K562 (cell line): Measurements from ENCODE around the gene ALOXE3. TPM values are rescaled to one million over a fixed set of nuclear protein-coding genes. Genes with fewer than 3 reads are reported as not detected.

Source experiments
- ATAC-seq: fragments of 200-7000 bp; cut with Tn5 transposase; 3 replicates; pipeline ENCODE4 v1.9.1; 2020; ENCODE audit warnings: moderate library complexity
- BruUV-seq: library from RNA; stranded (reverse); fragments of 400-500 nt; replicated peaks from 2 replicates; lab custom pipeline; 2021; lab: Mats Ljungman, UMichigan
- CTCF ChIA-PET: fragments of 300-600 bp; formaldehyde crosslinking; extraction: SDS; loops from one replicate; lab custom pipeline; 2021; ENCODE audit warnings: low intra/inter-chr PET ratio; lab: Yijun Ruan, JAX
- POLR2A ChIA-PET: fragments of 300-600, 350-650 bp; sonication (Branson Sonifier 250); formaldehyde crosslinking; extraction: SDS; loops from one replicate; lab custom pipeline; 2021; ENCODE audit warnings: antibody characterized with exemption, inconsistent platforms; lab: Yijun Ruan, JAX
- DNase-seq, 4 experiments: peaks; one replicate each; pipeline versions ENCODE4 v3.0.0 to v3.0.0-alpha.2; 2011 to 2018; ENCODE audit warnings: low spot score in 3 of 4, mixed read lengths in 3 of 4; ENCODE audit errors: extremely low read depth in 1 of 4
- FAIRE-seq: peaks from 2 replicates; lab custom pipeline; 2011; peaks lifted over from hg19 to GRCh38; lab: Jason Lieb, UNC
- H2AFZ ChIP-seq: 2 replicates; pipeline ENCODE4 v1.6.0; 2011; ENCODE audit warnings: low read depth, low read length, control low read depth, inconsistent platforms
- H3K27ac ChIP-seq: fragments of 200-600 bp; 3 replicates; pipeline ENCODE4 v1.8.0; 2011; ENCODE audit warnings: low read depth, mild to moderate bottlenecking, control low read depth, inconsistent platforms, low read length, moderate library complexity, mixed read lengths; ENCODE audit errors: extremely low read depth
- H3K27me3 ChIP-seq, 2 experiments: fragments of 300-600 bp in 1 of 2; 2 replicates in 1 of 2; 3 replicates in 1 of 2; pipeline versions ENCODE4 v1.6.0 to v1.8.0; 2011; ENCODE audit warnings: inconsistent platforms in 2 of 2, low read length in 2 of 2, mild to moderate bottlenecking in 1 of 2, mixed read lengths in 1 of 2, moderate library complexity in 1 of 2; ENCODE audit not compliant: control insufficient read depth in 2 of 2, insufficient read depth in 2 of 2
- H3K36me3 ChIP-seq: fragments of 300-600 bp; 3 replicates; pipeline ENCODE4 v1.8.0; 2011; ENCODE audit warnings: mild to moderate bottlenecking, low read length, inconsistent platforms; ENCODE audit not compliant: control insufficient read depth, insufficient read depth
- H3K4me1 ChIP-seq, 2 experiments: fragments of 200-600 bp in 1 of 2; replicated peaks in 1 of 2; 2 replicates in 1 of 2; 3 replicates in 1 of 2; pipeline versions ENCODE4 v1.5.1 to v1.8.0; 2011; ENCODE audit warnings: inconsistent platforms in 2 of 2, low read length in 2 of 2, mild to moderate bottlenecking in 1 of 2, mixed read lengths in 1 of 2, moderate library complexity in 1 of 2; ENCODE audit not compliant: control insufficient read depth in 2 of 2, insufficient read depth in 2 of 2
- H3K4me2 ChIP-seq: 2 replicates; pipeline ENCODE4 v1.6.1; 2011; ENCODE audit warnings: low read length, control low read depth, inconsistent platforms, mixed read lengths; ENCODE audit not compliant: insufficient read depth
- H3K4me3 ChIP-seq: fragments of 200-600 bp; sonication (generic), shearing (Covaris generic); 2 replicates; pipeline ENCODE4 v1.5.1; 2016; ENCODE audit warnings: control low read depth, inconsistent platforms
- H3K79me2 ChIP-seq: fragments of 200-600 bp; 3 replicates; pipeline ENCODE4 v1.8.0; 2011; ENCODE audit warnings: low read length, inconsistent platforms; ENCODE audit not compliant: control insufficient read depth, insufficient read depth
- H3K9ac ChIP-seq, 2 experiments: 2 replicates each; pipeline versions ENCODE4 v1.6.0 to v1.6.1; 2011; ENCODE audit warnings: low read depth in 2 of 2, low read length in 2 of 2, control low read depth in 1 of 2, inconsistent platforms in 1 of 2, mild to moderate bottlenecking in 1 of 2, mixed read lengths in 1 of 2; ENCODE audit not compliant: insufficient read depth in 1 of 2
- H3K9me1 ChIP-seq: one replicate; pipeline ENCODE4 v1.6.0; 2011; ENCODE audit warnings: inconsistent platforms, mild to moderate bottlenecking, low read length, moderate library complexity; ENCODE audit not compliant: control insufficient read depth, insufficient read depth
- H3K9me3 ChIP-seq: replicated peaks from 2 replicates; pipeline ENCODE4 v1.5.1; 2011; ENCODE audit warnings: low read depth, low read length, inconsistent platforms; ENCODE audit not compliant: control insufficient read depth, insufficient read depth
- H4K20me1 ChIP-seq: replicated peaks from 2 replicates; pipeline ENCODE4 v1.6.1; 2011; ENCODE audit warnings: low read length, inconsistent platforms, mixed read lengths; ENCODE audit not compliant: control insufficient read depth, insufficient read depth
- POLR2H ChIP-seq: IDR thresholded peaks from 2 replicates; pipeline ENCODE4 v1.6.1; 2016; ENCODE audit warnings: missing genetic modification characterization, low read depth, mild to moderate bottlenecking, control low read depth, missing compliant biosample characterization, moderate library complexity
- ZNF764 ChIP-seq: fragments of 250-450 bp; sonication (Bioruptor Pico); IDR thresholded peaks from 2 replicates; pipeline ENCODE4 v1.4.0; 2020; ENCODE audit warnings: low read depth, mild to moderate bottlenecking, moderate library complexity
- WGBS: fragments of 100-300 bp; shearing (Covaris generic); methylation state at CpG from one replicate; pipeline ENCODE4 v1.1.6; 2016; ENCODE audit warnings: low coverage, mixed read lengths; ENCODE audit not compliant: insufficient coverage; ENCODE audit errors: missing lambda C conversion rate; 5-methylcytosine and 5-hydroxymethylcytosine counted together
- in situ Hi-C: fragments of 300-500 bp; cut with MboI; formaldehyde crosslinking; loops from 4 replicates; pipeline ENCODE4 v1.15.0; 2018; ENCODE audit warnings: inconsistent platforms, mixed read lengths
- intact Hi-C: fragments of 100-400 bp; cut with micrococcal nuclease; formaldehyde crosslinking; loops from 2 replicates; pipeline ENCODE4 v1.14.2; 2022
- polyA plus RNA-seq, 8 experiments: library from polyadenylated mRNA; depleted of rRNA in 4 of 8; stranded (reverse) in 5 of 8; unstranded in 3 of 8; fragments of >200 nt; fragmentation: Nextera tagmentation in 2 of 8; fragmentation: Illumina TruSeq in 1 of 8; extraction: Ambion mirVana in 2 of 8; extraction: Trizol in 1 of 8; gene quantifications; 2 replicates each; pipeline versions ENCODE4 v1.2.1 to v1.2.3, GENCODE V29; 2011 to 2014; ENCODE audit warnings: inconsistent platforms in 1 of 8, missing spikeins in 1 of 8
- total RNA-seq, 7 experiments: library from RNA; depleted of rRNA in 6 of 7; stranded (reverse); fragments of >200 nt in 6 of 7; fragmentation: Illumina TruSeq in 2 of 7; extraction: Trizol in 2 of 7; gene quantifications; 2 replicates each; pipeline versions ENCODE4 v1.2.1 to v1.2.3, GENCODE V29; 2011 to 2021; ENCODE audit warnings: low replicate concordance in 1 of 7
- TF ChIP-seq, protein P1 (sequence below): sonication (generic); formaldehyde crosslinking; IDR thresholded peaks from 2 replicates; pipeline ENCODE4 v1.8.1; 2023; ENCODE audit warnings: mild to moderate bottlenecking, missing genetic modification reagents

Gene ALOXE3
- total and polyA plus RNA-seq, 9 of the 15 experiments (the other 6 are each of a cell fraction or from before 2014, with no cell fraction given) = 0.04 TPM; not detected in 8

DNA sequence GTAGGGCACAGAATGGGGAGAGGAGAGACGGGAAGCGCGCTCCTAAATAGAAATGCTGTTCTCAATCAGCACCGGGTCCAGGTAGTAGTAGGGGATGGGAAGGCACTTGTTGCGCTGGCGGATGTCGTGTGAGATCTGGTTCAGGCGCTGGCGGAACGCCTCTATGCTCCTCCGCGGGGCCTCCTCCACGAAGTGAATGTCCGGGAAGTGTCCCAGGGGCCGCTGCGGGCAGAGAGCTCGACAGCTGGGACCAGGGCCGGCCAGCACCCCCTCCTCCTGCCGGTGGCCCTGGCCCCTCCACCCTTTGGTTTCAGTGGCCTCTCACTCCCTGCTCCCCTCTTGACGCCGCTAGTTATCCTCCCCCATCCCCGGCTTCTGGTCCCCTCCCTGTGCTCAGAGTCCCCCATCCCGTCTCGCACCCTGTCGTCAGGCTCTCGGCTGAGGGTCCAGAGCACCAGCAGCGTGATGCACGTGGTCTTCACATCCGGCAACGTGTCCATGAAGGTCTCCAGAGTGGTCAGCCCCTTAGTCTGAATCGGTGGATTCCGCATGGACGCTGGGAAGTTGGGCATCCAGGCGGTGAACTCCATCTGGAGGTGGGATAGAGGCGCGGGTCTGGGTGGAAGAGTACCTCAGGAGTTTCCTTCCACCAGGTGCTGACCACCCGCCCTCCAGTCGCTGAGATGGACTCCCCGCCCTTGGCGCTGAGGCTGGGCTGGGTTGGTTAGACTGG, 45.4 kb downstream of the ALOXE3 start:
- H3K9ac ChIP-seq = peak overlapping the region in 1 of 2 experiments; percentile 58; a peak in 2 of 4 replicates
- DNase-seq = no peak
- in situ Hi-C loops = loop anchor here (25.0 kb wide), 2 partner anchors 714 to 914 kb away; partner anchors contain the start of gene MFSD6L
- TF ChIP-seq POLR2H (no peak), ZNF764 (CRISPR knock-in tag) (no peak)
- TF ChIP-seq, protein P1, sequence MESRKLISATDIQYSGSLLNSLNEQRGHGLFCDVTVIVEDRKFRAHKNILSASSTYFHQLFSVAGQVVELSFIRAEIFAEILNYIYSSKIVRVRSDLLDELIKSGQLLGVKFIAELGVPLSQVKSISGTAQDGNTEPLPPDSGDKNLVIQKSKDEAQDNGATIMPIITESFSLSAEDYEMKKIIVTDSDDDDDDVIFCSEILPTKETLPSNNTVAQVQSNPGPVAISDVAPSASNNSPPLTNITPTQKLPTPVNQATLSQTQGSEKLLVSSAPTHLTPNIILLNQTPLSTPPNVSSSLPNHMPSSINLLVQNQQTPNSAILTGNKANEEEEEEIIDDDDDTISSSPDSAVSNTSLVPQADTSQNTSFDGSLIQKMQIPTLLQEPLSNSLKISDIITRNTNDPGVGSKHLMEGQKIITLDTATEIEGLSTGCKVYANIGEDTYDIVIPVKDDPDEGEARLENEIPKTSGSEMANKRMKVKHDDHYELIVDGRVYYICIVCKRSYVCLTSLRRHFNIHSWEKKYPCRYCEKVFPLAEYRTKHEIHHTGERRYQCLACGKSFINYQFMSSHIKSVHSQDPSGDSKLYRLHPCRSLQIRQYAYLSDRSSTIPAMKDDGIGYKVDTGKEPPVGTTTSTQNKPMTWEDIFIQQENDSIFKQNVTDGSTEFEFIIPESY (CRISPR knock-in tag) = peak; percentile 38; the same call in 1 of the 2 replicates
- TF ChIP-seq, all 486 proteins: peak for 1
- no peak overlapping the region for H3K4me3 ChIP-seq
- no peaks in the 10 kb centered on the region for H3K36me3 ChIP-seq
- ChIA-PET CTCF (no interaction called here), POLR2A (interaction anchor here (0.6 to 2.1 kb wide), 4 partner anchors 8 to 175 kb away, joined by 3 to 9 read pairs (median 3); partner anchors contain the start of gene CTC1)
- ATAC-seq = no peak
- H3K9me1 ChIP-seq = no peaks in the 10 kb centered on the region
- no peak for FAIRE-seq
- no peaks in the 10 kb centered on the region for H3K79me2 ChIP-seq
- H3K4me2 ChIP-seq = no peak overlapping the region
- no TSS peak for BruUV-seq
- no peaks in the 10 kb centered on the region for H3K9me3 ChIP-seq
- no peak overlapping the region for H2AFZ ChIP-seq
- no peak overlapping the region for H3K27ac ChIP-seq
- intact Hi-C loops = loop anchor here (5.0 kb wide), 1 partner anchor 39 kb away; no protein-coding TSS in a partner anchor
- peaks cover 0 to 25% of the 10 kb centered on the region in 2 experiments; a peak in 3 of 5 replicates for H3K27me3 ChIP-seq
- 35% methylated on average over 22 of the region's 40 CpGs for WGBS
- H4K20me1 ChIP-seq = no peaks in the 10 kb centered on the region
- H3K4me1 ChIP-seq = peaks cover 5 to 24% of the 10 kb centered on the region in 2 experiments; a peak in 3 of 5 replicates
